Astrocyte (in vitro differentiated cells and primary cell): ENCODE data around the gene WDR1. TPM values are rescaled to one million over a fixed set of nuclear protein-coding genes. Genes with fewer than 3 reads are reported as not detected.

ENCODE experiments used
- DNase-seq: peaks from one replicate; pipeline ENCODE4 v3.0.0-alpha.2; 2010; ENCODE audit warnings: low read depth
- FAIRE-seq: peaks from 2 replicates; lab custom pipeline; 2011; peaks lifted over from hg19 to GRCh38; lab: Jason Lieb, UNC
- H2AFZ ChIP-seq: 2 replicates; pipeline ENCODE4 v1.6.0; 2012; ENCODE audit warnings: low read depth, low read length, inconsistent platforms
- H3K27ac ChIP-seq: 2 replicates; pipeline ENCODE4 v1.5.1; 2011; ENCODE audit warnings: low read depth, low read length, inconsistent platforms
- H3K27me3 ChIP-seq: 2 replicates; pipeline ENCODE4 v1.6.0; 2011; ENCODE audit warnings: low read length, inconsistent platforms; ENCODE audit not compliant: insufficient read depth
- H3K36me3 ChIP-seq: 2 replicates; pipeline ENCODE4 v1.5.1; 2011; ENCODE audit warnings: low read length, inconsistent platforms; ENCODE audit not compliant: insufficient read depth
- H3K4me1 ChIP-seq: 2 replicates; pipeline ENCODE4 v1.5.1; 2011; ENCODE audit warnings: low read length, inconsistent platforms; ENCODE audit not compliant: insufficient read depth
- H3K4me2 ChIP-seq: 2 replicates; pipeline ENCODE4 v1.6.0; 2012; ENCODE audit warnings: low read length, inconsistent platforms
- H3K4me3 ChIP-seq: 2 replicates; pipeline ENCODE4 v1.5.1; 2011; ENCODE audit warnings: low read depth, mild to moderate bottlenecking, low read length, inconsistent platforms; ENCODE audit not compliant: insufficient read depth
- H3K79me2 ChIP-seq: 2 replicates; pipeline ENCODE4 v1.6.0; 2012; ENCODE audit warnings: mild to moderate bottlenecking, low read length, inconsistent platforms; ENCODE audit not compliant: insufficient read depth
- H3K9ac ChIP-seq: 2 replicates; pipeline ENCODE4 v1.6.0; 2012; ENCODE audit warnings: mild to moderate bottlenecking, low read length, inconsistent platforms
- H3K9me3 ChIP-seq: 2 replicates; pipeline ENCODE4 v1.5.1; 2012; ENCODE audit warnings: low read depth, mild to moderate bottlenecking, low read length, inconsistent platforms; ENCODE audit not compliant: insufficient read depth
- H4K20me1 ChIP-seq: 2 replicates; pipeline ENCODE4 v1.6.0; 2012; ENCODE audit warnings: low read length, inconsistent platforms; ENCODE audit not compliant: insufficient read depth
- H3K27ac Mint-ChIP-seq: one replicate; pipeline ENCODE4 v1.8.0; 2021; ENCODE audit warnings: mild to moderate bottlenecking, mixed read lengths; ENCODE audit not compliant: unreplicated experiment
- H3K27me3 Mint-ChIP-seq: one replicate; pipeline ENCODE4 v1.8.0; 2021; ENCODE audit warnings: low read depth, mixed read lengths; ENCODE audit not compliant: unreplicated experiment
- H3K36me3 Mint-ChIP-seq: one replicate; pipeline ENCODE4 v1.8.0; 2021; ENCODE audit warnings: low read depth, mixed read lengths; ENCODE audit not compliant: unreplicated experiment
- H3K4me1 Mint-ChIP-seq: one replicate; pipeline ENCODE4 v1.8.0; 2021; ENCODE audit warnings: low read depth, mixed read lengths; ENCODE audit not compliant: unreplicated experiment
- H3K4me3 Mint-ChIP-seq: one replicate; pipeline ENCODE4 v1.8.0; 2021; ENCODE audit warnings: mild to moderate bottlenecking, moderate library complexity, mixed read lengths; ENCODE audit not compliant: unreplicated experiment
- H3K9me3 Mint-ChIP-seq: one replicate; pipeline ENCODE4 v1.8.0; 2021; ENCODE audit warnings: mild to moderate bottlenecking, mixed read lengths; ENCODE audit not compliant: unreplicated experiment
- CTCF ChIP-seq: IDR thresholded peaks from 2 replicates; pipeline ENCODE4 v1.5.1; 2011; ENCODE audit warnings: low read depth, mild to moderate bottlenecking, inconsistent platforms, low read length, moderate library complexity; ENCODE audit not compliant: insufficient read depth
- EZH2 ChIP-seq: IDR thresholded peaks from 2 replicates; pipeline ENCODE4 v1.6.1; 2012; ENCODE audit warnings: mild to moderate bottlenecking, low read length, inconsistent platforms; ENCODE audit not compliant: insufficient read depth
- total RNA-seq: library from RNA; stranded (reverse); gene quantifications from 2 replicates; pipeline ENCODE4 v1.2.1, GENCODE V29; 2021

Gene WDR1
- total RNA-seq, 1 donor from 2014 or later, result 620 TPM

DNA sequence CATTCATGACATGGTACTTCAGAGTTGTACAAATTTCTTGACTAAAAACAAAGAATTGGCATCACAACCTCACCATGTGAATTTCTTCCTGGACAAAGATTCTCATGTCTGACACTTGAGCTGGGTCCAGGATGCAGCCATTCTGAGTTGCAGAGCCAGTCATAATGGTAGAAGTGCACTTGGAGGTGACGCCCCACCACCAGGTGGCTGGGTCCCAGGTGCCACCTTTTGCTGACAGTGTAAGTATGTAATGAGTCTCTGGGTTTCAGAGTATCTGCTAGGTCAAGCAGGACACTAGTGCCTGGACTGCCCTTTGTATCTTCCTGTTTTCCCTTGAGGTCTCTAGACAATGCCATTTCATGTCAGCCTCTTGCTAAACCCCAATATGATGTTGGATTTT is 36.6 kb upstream of the WDR1 start:
- FAIRE-seq (no peak), DNase-seq (no peak)
- H3K9me3 Mint-ChIP-seq, result no peaks in the 10 kb centered on the region
- H3K4me1 Mint-ChIP-seq, result peaks cover 2% of the 10 kb centered on the region
- no peaks in the 10 kb centered on the region for H3K27me3 ChIP-seq
- no peak for TF ChIP-seq EZH2
- no peak for TF ChIP-seq CTCF
- H3K36me3 ChIP-seq, result no peaks in the 10 kb centered on the region
- no peaks in the 10 kb centered on the region for H3K79me2 ChIP-seq
- no peak overlapping the region for H3K9ac ChIP-seq
- H3K9me3 ChIP-seq, result no peaks in the 10 kb centered on the region
- H3K27me3 Mint-ChIP-seq, result peaks cover 55% of the 10 kb centered on the region
- no peaks in the 10 kb centered on the region for H3K4me1 ChIP-seq
- H4K20me1 ChIP-seq, result no peaks in the 10 kb centered on the region
- no peak overlapping the region for H3K27ac Mint-ChIP-seq
- no peak overlapping the region for H3K4me3 ChIP-seq
- no peak overlapping the region for H3K4me2 ChIP-seq
- H3K36me3 Mint-ChIP-seq, result no peaks in the 10 kb centered on the region
- H3K4me3 Mint-ChIP-seq, result no peak overlapping the region
- no peak overlapping the region for H3K27ac ChIP-seq
- H2AFZ ChIP-seq, result no peak overlapping the region

DNA sequence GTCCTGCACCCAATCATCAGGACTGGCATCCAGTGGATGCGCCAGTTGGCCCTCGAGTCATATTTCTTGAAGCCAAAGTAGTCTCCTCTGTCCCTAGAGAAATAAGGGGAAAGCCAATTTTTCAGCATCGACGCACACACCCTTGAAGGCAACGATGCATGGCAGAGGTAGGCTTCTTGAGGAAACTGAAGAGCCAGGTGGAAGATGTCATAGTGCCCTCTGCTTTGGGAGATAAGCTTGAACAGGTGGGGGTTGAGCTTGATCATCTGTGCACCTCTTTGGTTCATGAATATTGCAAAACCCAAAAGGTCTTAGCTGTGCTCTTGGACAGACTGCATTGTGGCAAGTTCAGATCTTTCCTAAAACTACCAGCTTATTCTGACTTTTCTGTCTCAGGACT is 34.6 kb upstream of the WDR1 start:
- no peaks in the 10 kb centered on the region for H3K36me3 ChIP-seq
- H4K20me1 ChIP-seq, result no peaks in the 10 kb centered on the region
- DNase-seq (no peak), FAIRE-seq (no peak)
- no peaks in the 10 kb centered on the region for H3K9me3 Mint-ChIP-seq
- no peak overlapping the region for H3K27ac ChIP-seq
- H3K36me3 Mint-ChIP-seq, result no peaks in the 10 kb centered on the region
- H3K4me1 ChIP-seq, result no peaks in the 10 kb centered on the region
- peaks cover 58% of the 10 kb centered on the region for H3K27me3 Mint-ChIP-seq
- H3K4me1 Mint-ChIP-seq, result no peaks in the 10 kb centered on the region
- no peaks in the 10 kb centered on the region for H3K27me3 ChIP-seq
- TF ChIP-seq CTCF (no peak), EZH2 (no peak)
- no peak overlapping the region for H3K27ac Mint-ChIP-seq
- no peak overlapping the region for H3K4me3 Mint-ChIP-seq
- no peak overlapping the region for H2AFZ ChIP-seq
- H3K4me3 ChIP-seq, result no peak overlapping the region
- H3K9ac ChIP-seq, result no peak overlapping the region
- no peak overlapping the region for H3K4me2 ChIP-seq
- H3K79me2 ChIP-seq, result no peaks in the 10 kb centered on the region
- peaks cover 2% of the 10 kb centered on the region for H3K9me3 ChIP-seq

- Histone ChIP-seq H3K27me3 (no peaks in the 10 kb centered on the region), H4K20me1 (no peaks in the 10 kb centered on the region), H3K4me1 (no peaks in the 10 kb centered on the region), H3K9me3 (peaks cover 3% of the 10 kb centered on the region), H3K4me3 (no peak overlapping the region), H3K4me2 (no peak overlapping the region), H2AFZ (no peak overlapping the region), H3K36me3 (no peaks in the 10 kb centered on the region), H3K27ac (no peak overlapping the region), H3K9ac (no peak overlapping the region), H3K79me2 (no peaks in the 10 kb centered on the region)
- H3K9me3 Mint-ChIP-seq, result no peaks in the 10 kb centered on the region
- DNase-seq, result no peak
- no peak for FAIRE-seq
- no peak overlapping the region for H3K27ac Mint-ChIP-seq
- TF ChIP-seq CTCF (no peak), EZH2 (no peak)
- peaks cover 43% of the 10 kb centered on the region for H3K27me3 Mint-ChIP-seq
- H3K4me1 Mint-ChIP-seq, result no peaks in the 10 kb centered on the region
- H3K4me3 Mint-ChIP-seq, result no peak overlapping the region
- no peaks in the 10 kb centered on the region for H3K36me3 Mint-ChIP-seq
These were observed 28.4 kb upstream of the WDR1 start for GRCh38 chr4:10144966-10145365.
